ENCODE results near the gene PDZK1IP1.
"Not testable (repeated sequence)": the region's sequence is repeated elsewhere in the genome, so short reads cannot be mapped to it uniquely, and the experiment has no call there.

The PDZK1IP1 gene

GRCh38 chr1:47196622-47197021 lies 6.8 kb upstream of the PDZK1IP1 start:
- no peak for DNase-seq (ENCODE audit: low read depth in 3 of 3)

- not testable (repeated sequence) for DNase-seq (ENCODE audit: low read depth in 3 of 3)
These were observed 6.1 kb upstream of the PDZK1IP1 start for GRCh38 chr1:47195981-47196380.

DNA sequence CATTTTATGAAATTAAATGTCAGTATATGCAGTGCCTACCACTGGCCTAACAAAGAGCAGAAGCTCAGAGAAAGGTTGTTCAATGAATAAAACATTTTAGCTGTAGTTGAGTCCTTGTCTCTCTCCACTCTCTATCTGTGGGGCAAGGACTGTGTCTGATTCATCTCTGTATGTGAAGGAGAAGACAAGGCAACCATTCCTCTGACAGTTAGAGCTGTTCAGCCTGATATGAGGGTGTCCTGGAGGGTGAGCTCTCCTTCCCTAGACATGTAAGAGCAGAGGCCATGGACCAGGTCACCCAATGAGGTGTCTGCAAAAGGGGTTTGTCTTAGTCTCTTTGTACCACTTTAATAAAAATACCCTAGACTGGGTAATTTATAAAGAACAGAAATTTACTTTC lies 4.5 kb upstream of the PDZK1IP1 start:
- DNase-seq (ENCODE audit: low read depth in 3 of 3) = no peak

DNA sequence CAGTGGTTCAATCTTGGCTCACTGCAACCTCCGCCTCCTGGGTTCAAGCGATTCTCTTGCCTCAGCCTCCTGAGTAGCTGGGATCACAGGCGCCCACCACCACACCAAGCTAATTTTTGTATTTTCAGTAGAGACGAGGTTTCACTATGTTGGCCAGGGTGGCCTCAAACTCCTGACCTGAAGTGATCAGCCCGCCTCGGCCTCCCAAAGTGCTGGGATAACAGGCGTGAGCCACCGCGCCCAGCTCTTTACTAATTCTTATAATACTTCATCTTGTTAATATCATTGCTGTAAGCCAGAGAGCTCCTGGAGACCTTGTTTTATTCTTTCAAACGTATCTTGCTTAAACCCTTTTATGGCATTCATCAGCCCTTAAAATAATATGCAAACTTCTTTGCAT lies 3.7 kb upstream of the PDZK1IP1 start:
- DNase-seq (ENCODE audit: low read depth in 3 of 3) = not testable (repeated sequence)

GRCh38 chr1:47192458-47193384 lies 2.9 kb upstream of the PDZK1IP1 start:
- DNase-seq (ENCODE audit: low read depth in 3 of 3) = peak; percentile 45 to 63 (median 52)

- DNase-seq (ENCODE audit: low read depth in 3 of 3) = no peak
These were observed 2.2 kb upstream of the PDZK1IP1 start for GRCh38 chr1:47191940-47192457.

DNA sequence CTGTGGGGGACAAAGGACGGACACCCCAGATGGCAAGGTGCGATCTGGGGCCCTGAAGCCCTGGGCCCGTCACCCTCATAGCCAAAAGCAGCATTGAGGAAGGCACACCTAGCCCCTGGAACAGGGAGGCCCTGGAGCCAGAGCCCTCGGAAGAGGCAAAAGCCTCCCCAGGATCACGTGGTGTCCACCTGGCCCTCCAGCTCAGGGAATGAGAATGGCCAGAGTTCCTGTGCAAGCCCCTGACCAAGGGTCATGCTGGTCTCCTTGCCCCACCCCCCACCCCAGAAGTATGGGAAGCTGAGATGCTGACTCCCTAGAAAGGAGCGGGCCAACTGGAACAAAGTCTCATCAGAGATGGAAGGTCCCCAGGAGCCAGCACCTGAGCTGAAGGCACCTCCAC lies 1.0 kb upstream of the PDZK1IP1 start:
- no peak for DNase-seq (ENCODE audit: low read depth in 3 of 3)

- no peak for DNase-seq (ENCODE audit: low read depth in 3 of 3)
These were observed 646 bp upstream of the PDZK1IP1 start for GRCh38 chr1:47190509-47190855.

DNA sequence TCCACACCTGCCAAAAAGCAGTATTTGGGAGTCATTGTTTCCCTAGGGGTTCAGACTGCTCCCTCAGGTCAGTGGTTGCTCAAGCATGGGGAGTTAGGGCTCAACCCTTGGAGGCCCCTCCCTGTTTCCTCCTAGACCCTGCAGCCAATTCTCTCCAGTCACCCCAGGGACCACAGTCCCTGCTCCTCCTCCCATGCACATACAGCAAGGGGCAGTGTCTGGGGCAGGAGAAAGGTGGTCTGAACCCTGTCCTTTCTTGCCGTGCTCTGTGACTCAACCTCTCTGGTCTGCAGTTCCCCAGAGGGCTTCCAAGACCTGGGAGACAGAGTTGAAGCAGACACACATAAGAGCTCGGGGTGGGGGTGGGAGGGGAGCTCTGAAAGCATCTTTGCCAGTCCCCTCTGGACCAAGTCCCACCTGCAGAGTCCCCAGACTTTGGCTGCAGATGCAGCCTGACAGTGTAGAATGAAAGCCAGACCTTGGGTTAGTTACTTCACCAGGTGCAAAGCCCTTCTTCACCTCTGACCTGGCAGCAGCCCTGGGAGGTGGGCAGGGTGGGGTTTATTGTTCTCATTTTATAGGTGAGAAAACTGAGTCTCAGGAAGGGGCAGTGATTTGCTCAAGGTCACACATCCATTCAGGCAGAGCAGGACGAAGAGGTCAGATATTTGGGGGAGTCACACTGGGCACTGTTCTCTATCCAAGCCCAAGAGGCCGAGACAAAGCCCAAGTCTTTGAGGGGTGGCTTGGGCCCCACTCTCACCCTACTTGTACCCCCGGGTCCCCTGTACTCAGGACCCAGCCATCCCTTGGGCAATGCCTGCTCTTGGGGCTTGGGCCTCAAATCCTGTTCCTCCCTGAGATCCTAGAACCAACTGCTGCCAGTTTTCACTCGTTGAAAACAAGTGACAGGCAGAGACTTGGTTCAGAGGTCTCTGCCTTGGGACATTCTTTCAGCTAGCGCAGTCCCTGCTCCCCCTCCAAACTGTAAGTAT lies 748 bp downstream of the PDZK1IP1 start:
- no peak for DNase-seq (ENCODE audit: low read depth in 3 of 3)

GRCh38 chr1:47187926-47188250 lies 1.9 kb downstream of the PDZK1IP1 start:
- no peak for DNase-seq (ENCODE audit: low read depth in 3 of 3)

DNA sequence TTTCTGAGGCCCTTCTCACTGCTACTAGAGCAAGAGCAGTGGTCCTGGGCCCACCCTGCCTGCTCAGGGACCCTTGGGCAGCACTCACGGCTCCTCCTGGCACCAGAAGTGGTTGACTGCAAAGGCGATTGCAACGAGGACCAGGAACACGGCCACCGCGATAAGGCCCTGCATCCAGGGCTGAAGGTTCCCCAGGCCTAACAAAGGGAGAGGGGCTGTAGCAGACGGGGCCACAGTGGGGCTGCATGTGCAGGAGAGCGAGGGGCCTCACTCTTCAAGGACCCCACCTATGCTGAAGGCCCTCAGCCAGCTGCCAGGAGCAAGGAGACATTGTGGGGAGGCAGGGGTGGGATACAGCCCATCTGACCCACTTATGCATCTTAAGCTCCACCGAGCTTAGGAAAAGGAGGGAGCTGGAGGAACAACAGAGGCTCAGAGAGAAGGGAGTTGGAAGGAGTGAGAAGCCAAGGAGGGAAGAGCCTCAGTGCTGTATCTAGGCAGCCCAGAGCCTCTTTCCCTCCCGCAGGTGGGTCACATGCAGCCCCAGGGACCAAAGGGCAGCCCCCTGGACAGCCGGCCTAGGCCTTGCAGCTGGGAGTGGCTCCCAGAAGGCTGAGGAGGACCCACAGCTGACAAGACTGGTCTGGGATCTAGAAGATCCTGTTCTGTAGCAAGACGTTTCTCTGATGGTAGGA lies 2.5 kb downstream of the PDZK1IP1 start:
- DNase-seq (ENCODE audit: low read depth in 3 of 3) = no peak

- no peak for DNase-seq (ENCODE audit: low read depth in 3 of 3)
These were observed 3.3 kb downstream of the PDZK1IP1 start for GRCh38 chr1:47186267-47187185.

GRCh38 chr1:47184822-47185677 lies 4.8 kb downstream of the PDZK1IP1 start:
- DNase-seq (ENCODE audit: low read depth in 3 of 3) = no peak

DNA sequence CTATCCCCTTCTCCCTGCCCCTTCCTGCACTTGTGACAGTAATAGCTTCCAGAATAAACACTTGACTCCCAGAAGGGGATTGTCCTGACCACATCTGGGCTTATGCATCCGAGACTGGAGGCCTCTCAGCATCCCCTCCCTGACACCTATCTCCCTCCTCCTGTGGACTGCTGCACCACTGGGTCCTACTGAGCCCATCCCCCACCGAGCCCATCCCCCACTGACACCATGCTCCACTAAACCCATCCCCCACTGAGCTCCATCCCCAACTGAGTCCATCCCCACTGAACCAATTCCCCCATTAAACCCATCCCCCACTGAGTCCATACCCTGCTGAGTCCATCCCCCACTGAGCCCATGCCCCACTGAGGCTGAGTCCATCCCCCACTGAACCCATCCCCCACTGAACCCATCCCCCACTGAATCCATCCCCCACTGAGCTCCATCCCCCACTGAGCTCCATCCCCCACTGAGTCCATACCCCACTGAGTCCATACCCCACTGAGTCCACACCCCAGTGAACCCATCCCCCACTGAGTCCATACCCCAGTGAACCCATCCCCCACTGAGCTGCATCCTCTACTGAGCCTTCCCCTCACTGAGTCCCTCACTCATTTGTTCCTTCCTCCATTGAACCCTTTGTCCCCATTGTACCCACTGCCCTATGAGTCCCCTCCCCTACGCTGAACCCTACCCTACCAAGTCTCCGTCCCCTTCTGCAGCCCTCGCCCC lies 5.6 kb downstream of the PDZK1IP1 start:
- DNase-seq (ENCODE audit: low read depth in 3 of 3) = no peak

DNA sequence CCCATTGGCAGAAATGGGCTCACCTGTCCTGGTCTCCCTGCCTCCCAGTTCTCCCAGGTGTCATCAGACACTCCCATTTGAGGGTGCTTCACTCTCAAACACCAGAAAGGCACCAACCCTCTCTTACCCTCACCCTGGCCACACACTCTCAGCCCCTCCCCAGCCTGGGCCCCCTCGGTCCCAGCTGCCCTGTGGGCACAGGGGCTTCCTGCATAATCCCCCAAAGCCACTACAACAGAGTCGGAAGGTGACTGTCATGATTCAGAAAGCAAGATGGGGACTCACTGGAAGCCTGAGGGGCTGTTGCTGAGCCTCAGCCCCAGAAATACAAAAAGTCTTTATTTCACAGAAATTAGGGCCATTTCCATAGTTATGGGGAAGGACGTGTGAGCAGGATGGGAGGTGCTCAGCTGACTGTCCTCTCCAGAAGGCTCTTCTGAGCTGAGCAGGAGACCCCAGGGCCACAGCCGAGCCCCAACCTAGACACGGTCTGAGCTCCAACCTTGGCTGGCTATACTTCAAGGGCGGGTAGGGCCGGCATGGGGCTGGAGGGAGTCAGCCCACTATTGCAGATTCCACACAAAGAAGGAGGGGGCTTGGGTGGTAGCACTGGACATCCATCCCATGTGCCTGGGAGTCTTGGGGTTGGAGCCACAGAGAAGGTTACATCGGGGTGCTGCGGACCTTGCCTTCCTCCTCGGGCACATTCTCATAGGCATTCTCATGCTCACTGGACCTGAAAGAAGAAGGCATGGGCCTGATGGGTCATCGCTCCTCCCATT lies 6.3 kb downstream of the PDZK1IP1 start:
- DNase-seq (ENCODE audit: low read depth in 3 of 3) = no peak

DNA sequence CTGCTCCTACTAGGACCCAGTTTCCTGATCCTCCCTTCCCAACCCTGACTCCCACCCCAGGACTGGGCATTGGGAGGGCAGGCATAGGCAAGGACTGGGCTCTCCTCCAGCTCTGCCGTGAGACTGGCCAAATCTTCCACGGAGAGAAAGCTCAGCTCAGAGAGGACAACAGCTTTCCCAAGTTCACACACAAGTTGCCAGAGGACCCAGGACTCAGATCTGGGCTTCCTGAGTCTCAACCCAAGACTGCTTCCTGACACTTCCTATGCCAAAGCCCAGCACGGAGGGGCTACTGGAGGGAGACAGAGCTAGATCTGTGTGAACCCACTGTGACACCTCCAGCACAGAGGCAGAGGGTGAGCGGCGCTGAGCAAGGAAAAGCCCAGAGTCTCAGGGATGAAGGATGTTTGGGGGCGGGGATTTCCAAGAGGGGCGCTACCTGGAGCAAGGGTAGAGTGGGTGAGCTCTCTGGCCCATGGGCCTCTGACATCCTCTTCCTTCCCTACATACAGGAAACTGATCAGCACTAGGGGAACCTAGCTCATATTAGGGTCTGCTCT lies 7.1 kb downstream of the PDZK1IP1 start:
- no peak for DNase-seq (ENCODE audit: low read depth in 3 of 3)

DNA sequence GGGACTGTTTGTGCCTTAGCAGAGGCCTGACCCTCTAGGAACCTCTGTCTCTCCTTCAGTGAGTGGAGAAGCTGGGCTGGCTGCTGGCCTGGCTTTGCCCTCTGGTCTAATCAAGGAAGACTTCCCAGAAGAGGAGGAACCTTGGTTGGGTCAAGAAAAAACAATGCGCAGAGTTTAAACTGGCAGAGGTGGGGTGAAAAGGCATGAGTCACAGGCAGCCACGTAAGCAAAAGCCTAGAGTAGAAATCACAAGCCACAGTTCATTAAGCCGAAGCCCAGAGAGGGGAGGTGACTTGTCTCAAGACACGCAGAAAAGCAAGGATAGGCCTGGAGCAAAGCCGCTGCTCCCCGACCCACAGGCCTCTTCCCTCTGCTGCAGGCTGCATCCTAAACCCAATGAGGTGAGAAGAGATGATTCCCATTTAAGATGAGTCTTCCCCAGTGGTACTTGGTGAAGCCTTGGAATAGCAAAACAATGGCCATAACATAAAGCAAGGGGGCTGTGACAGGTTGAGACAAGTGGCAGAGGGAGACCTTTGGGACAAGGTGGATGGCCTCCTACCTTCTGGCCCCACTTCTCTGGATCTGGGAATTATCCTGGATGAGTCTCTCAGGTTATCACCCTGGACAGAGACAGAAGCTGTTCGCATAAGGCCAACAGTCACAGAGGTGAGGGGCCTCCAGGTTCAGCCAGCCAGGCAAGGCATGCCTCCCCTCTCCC lies 7.7 kb downstream of the PDZK1IP1 start:
- no peak for DNase-seq (ENCODE audit: low read depth in 3 of 3)

Measured in stimulated activated CD4-positive, alpha-beta T cell treated with anti-CD3 and anti-CD28 coated beads, TNF-alpha, amount 100 ng/mL, for 24 hours (primary cell).